ENCODE results near the gene KCNK15. TPM values are rescaled to one million over a fixed set of nuclear protein-coding genes. Genes with fewer than 3 reads are reported as not detected.

KCNK15 gene
- total RNA-seq, 1 donor from 2014 or later = 0.16 TPM

GRCh38 chr20:44800391-44801046 is 54.9 kb downstream of the KCNK15 start:
- DNase-seq (ENCODE audit: low spot score) = no peak
- peaks cover 13% of the 10 kb centered on the region for H3K27me3 Mint-ChIP-seq (ENCODE audit: low read depth)
- no peak overlapping the region for H3K27ac Mint-ChIP-seq
- no peaks in the 10 kb centered on the region for H3K36me3 Mint-ChIP-seq (ENCODE audit: low read depth)
- intact Hi-C loops (cut with micrococcal nuclease) = no loop called here
- H3K9me3 Mint-ChIP-seq = no peaks in the 10 kb centered on the region
- H3K4me3 Mint-ChIP-seq (ENCODE audit: low read depth) = no peak overlapping the region
- H3K4me1 Mint-ChIP-seq (ENCODE audit: low read depth) = no peaks in the 10 kb centered on the region

Other genes starting within 250 kb of the KCNK15 start
- 51.2 and 52.5 TPM in 2 replicates for gene SERINC3, start 223.8 kb upstream of the KCNK15 start, total RNA-seq
- gene PKIG, start 163.3 kb upstream of the KCNK15 start, total RNA-seq = 1.4 and 1.7 TPM in 2 replicates
- 33.3 and 34.5 TPM in 2 replicates for gene ADA, start 94.2 kb upstream of the KCNK15 start, total RNA-seq
- not detected in 2 replicates for gene CCN5, start 30.5 kb upstream of the KCNK15 start, total RNA-seq
- not detected in 2 replicates for gene RIMS4, start 64.7 kb downstream of the KCNK15 start, total RNA-seq
- 221 and 225 TPM in 2 replicates for gene YWHAB, start 139.8 kb downstream of the KCNK15 start, total RNA-seq
- gene PABPC1L, start 164.2 kb downstream of the KCNK15 start, total RNA-seq = 83.6 and 94.1 TPM in 2 replicates
- gene TOMM34, start 214.5 kb downstream of the KCNK15 start, total RNA-seq = 59.5 and 62.1 TPM in 2 replicates
- 147 and 149 TPM in 2 replicates for gene STK4, start 220.6 kb downstream of the KCNK15 start, total RNA-seq

Measured in activated T-helper 2 cell treated with anti-CD3 and anti-CD28 coated beads, Interferon-gamma antibody, Interleukin-2, Interleukin-4, amounts not matched to agents 10 μg/mL and 5 μg/mL and 100 μg/mL, durations not matched to agents 14 hours and 24 hours and 36 hours (primary cell).